ENCODE measurements around the gene POLD4. TPM values are rescaled to one million over a fixed set of nuclear protein-coding genes. Genes with fewer than 3 reads are reported as not detected.

The POLD4 gene
- total RNA-seq, 2 experiments from 2014 or later: 153 to 171 TPM

- no peak for TF ChIP-seq EZH2phosphoT487 (IDR thresholded peaks at IDR 0.05; ENCODE audit: borderline replicate concordance, low read depth, low read length)
- TF ChIP-seq, protein P1, sequence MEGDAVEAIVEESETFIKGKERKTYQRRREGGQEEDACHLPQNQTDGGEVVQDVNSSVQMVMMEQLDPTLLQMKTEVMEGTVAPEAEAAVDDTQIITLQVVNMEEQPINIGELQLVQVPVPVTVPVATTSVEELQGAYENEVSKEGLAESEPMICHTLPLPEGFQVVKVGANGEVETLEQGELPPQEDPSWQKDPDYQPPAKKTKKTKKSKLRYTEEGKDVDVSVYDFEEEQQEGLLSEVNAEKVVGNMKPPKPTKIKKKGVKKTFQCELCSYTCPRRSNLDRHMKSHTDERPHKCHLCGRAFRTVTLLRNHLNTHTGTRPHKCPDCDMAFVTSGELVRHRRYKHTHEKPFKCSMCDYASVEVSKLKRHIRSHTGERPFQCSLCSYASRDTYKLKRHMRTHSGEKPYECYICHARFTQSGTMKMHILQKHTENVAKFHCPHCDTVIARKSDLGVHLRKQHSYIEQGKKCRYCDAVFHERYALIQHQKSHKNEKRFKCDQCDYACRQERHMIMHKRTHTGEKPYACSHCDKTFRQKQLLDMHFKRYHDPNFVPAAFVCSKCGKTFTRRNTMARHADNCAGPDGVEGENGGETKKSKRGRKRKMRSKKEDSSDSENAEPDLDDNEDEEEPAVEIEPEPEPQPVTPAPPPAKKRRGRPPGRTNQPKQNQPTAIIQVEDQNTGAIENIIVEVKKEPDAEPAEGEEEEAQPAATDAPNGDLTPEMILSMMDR (conservative IDR thresholded peaks at IDR 0.05; ENCODE audit: low read length): no peak
- no TSS peak for BruUV-seq (replicated peaks)
- intact Hi-C loops (cut with micrococcal nuclease; ENCODE audit: unreplicated experiment): no loop called here
- Histone ChIP-seq H3K4me3 (ENCODE audit: low read depth, low read length, poor library complexity, severe bottlenecking) (no peak overlapping the region), H3K4me2 (ENCODE audit: low read length) (no peak overlapping the region), H2AFZ (ENCODE audit: low read length) (no peak overlapping the region), H3K9me3 (ENCODE audit: low read length) (no peaks in the 10 kb centered on the region), H3K79me2 (ENCODE audit: insufficient read depth, low read depth, low read length) (no peaks in the 10 kb centered on the region), H3K9me2 (ENCODE audit: insufficient read depth, low read length) (no peaks in the 10 kb centered on the region), H3K4me1 (ENCODE audit: insufficient read depth, low read length, poor library complexity, severe bottlenecking) (peaks cover 32% of the 10 kb centered on the region), H4K20me1 (ENCODE audit: insufficient read depth, low read length) (no peaks in the 10 kb centered on the region), H3K36me3 (ENCODE audit: insufficient read depth, low read length) (no peaks in the 10 kb centered on the region), H3K27ac (ENCODE audit: low read depth, low read length, poor library complexity, severe bottlenecking) (no peak overlapping the region)
- no peak for DNase-seq (ENCODE audit: low spot score)
- ChIA-PET CTCF (ENCODE audit: unreplicated experiment) (no interaction called here), POLR2A (no interaction called here)
These were observed 14.4 kb upstream of the POLD4 start for GRCh38 chr11:67367761-67368227.

DNA sequence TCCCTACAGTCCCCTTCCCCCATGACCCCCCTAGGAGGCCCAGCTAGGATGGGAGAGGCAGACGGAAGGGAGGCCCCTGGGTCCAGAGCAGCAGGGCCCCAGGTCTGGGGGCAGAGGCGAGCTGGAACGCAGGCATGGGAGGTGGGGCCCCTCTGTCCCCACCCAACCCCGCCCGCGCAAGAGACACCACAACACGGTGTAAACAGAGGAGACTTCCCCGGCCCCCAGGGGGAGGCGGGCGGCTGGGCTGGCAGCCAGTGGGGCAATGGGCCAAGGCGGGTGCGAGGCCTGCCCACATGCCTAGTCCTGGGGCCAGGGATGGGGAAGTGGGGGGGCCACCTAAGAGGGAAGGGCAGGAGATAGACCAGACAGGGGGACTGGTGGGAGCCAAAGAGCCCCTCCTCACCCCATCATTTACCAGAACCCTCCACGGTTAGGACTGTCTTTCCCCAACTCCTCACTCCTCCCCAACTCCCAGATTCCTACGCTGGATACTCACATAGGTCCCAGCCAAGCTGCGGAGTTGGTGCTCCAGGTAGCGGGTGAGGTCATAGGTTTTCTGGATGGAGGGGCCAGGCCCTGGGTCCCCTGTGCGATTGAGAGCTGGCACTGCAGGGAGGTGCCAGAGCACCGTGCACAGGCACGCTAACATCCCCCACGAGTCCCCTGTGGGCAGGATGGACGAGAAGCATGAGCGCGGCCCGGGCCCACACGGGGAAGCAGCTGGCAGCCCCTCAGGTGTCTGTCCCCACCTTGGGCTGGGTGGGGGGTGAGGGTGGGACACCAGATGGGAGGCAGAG lies 13.8 kb upstream of the POLD4 start:
- no peak overlapping the region for H3K27ac ChIP-seq (ENCODE audit: low read depth, low read length, poor library complexity, severe bottlenecking)
- H2AFZ ChIP-seq (ENCODE audit: low read length): no peak overlapping the region
- ChIA-PET POLR2A (no interaction called here), CTCF (ENCODE audit: unreplicated experiment) (no interaction called here)
- H3K79me2 ChIP-seq (ENCODE audit: insufficient read depth, low read depth, low read length): no peaks in the 10 kb centered on the region
- no peaks in the 10 kb centered on the region for H4K20me1 ChIP-seq (ENCODE audit: insufficient read depth, low read length)
- DNase-seq (ENCODE audit: low spot score): no peak
- H3K9me3 ChIP-seq (ENCODE audit: low read length): no peaks in the 10 kb centered on the region
- no TSS peak for BruUV-seq (replicated peaks)
- no peak for TF ChIP-seq EZH2phosphoT487 (IDR thresholded peaks at IDR 0.05; ENCODE audit: borderline replicate concordance, low read depth, low read length)
- TF ChIP-seq, protein P1 (conservative IDR thresholded peaks at IDR 0.05; ENCODE audit: low read length): no peak
- H3K9me2 ChIP-seq (ENCODE audit: insufficient read depth, low read length): no peaks in the 10 kb centered on the region
- H3K4me1 ChIP-seq (ENCODE audit: insufficient read depth, low read length, poor library complexity, severe bottlenecking): peaks cover 30% of the 10 kb centered on the region
- no peak overlapping the region for H3K4me3 ChIP-seq (ENCODE audit: low read depth, low read length, poor library complexity, severe bottlenecking)
- H3K36me3 ChIP-seq (ENCODE audit: insufficient read depth, low read length): no peaks in the 10 kb centered on the region
- no peak overlapping the region for H3K4me2 ChIP-seq (ENCODE audit: low read length)
- intact Hi-C loops (cut with micrococcal nuclease; ENCODE audit: unreplicated experiment): no loop called here

- CTCF ChIA-PET (ENCODE audit: unreplicated experiment): no interaction called here
- no peaks in the 10 kb centered on the region for H3K9me3 ChIP-seq (ENCODE audit: low read length)
- no peaks in the 10 kb centered on the region for H4K20me1 ChIP-seq (ENCODE audit: insufficient read depth, low read length)
- H3K27ac ChIP-seq (ENCODE audit: low read depth, low read length, poor library complexity, severe bottlenecking): no peak overlapping the region
- H3K4me1 ChIP-seq (ENCODE audit: insufficient read depth, low read length, poor library complexity, severe bottlenecking): peaks cover 24% of the 10 kb centered on the region
- no TSS peak for BruUV-seq (replicated peaks)
- POLR2A ChIA-PET: no interaction called here
- no peak overlapping the region for H3K4me2 ChIP-seq (ENCODE audit: low read length)
- intact Hi-C loops (cut with micrococcal nuclease; ENCODE audit: unreplicated experiment): no loop called here
- H3K36me3 ChIP-seq (ENCODE audit: insufficient read depth, low read length): no peaks in the 10 kb centered on the region
- H3K9me2 ChIP-seq (ENCODE audit: insufficient read depth, low read length): no peaks in the 10 kb centered on the region
- H3K4me3 ChIP-seq (ENCODE audit: low read depth, low read length, poor library complexity, severe bottlenecking): no peak overlapping the region
- no peak overlapping the region for H2AFZ ChIP-seq (ENCODE audit: low read length)
- no peak for TF ChIP-seq EZH2phosphoT487 (IDR thresholded peaks at IDR 0.05; ENCODE audit: borderline replicate concordance, low read depth, low read length)
- TF ChIP-seq, protein P1 (conservative IDR thresholded peaks at IDR 0.05; ENCODE audit: low read length): no peak
- no peak for DNase-seq (ENCODE audit: low spot score)
- H3K79me2 ChIP-seq (ENCODE audit: insufficient read depth, low read depth, low read length): no peaks in the 10 kb centered on the region
These were observed 13.2 kb upstream of the POLD4 start for GRCh38 chr11:67366546-67366945.
